Memory B cell (primary cell): Measurements from ENCODE around the gene PROCR.
"Not testable (repeated sequence)": the region's sequence is repeated elsewhere in the genome, so short reads cannot be mapped to it uniquely, and the experiment has no call there.

Source experiments
- ATAC-seq: fragments of 150-1000 bp; cut with Tn5 transposase; 2 replicates; pipeline ENCODE4 v1.10.0; 2021; ENCODE audit warnings: low read depth, mild to moderate bottlenecking, moderate library complexity
- DNase-seq, 2 donors: peaks; one replicate each; pipeline ENCODE4 v3.0.0; 2022; ENCODE audit warnings: low spot score in 2 of 2
- H3K27ac Mint-ChIP-seq: one replicate; pipeline ENCODE4 v1.8.0; 2022; ENCODE audit warnings: mild to moderate bottlenecking, moderate library complexity, mixed read lengths
- H3K27me3 Mint-ChIP-seq: one replicate; pipeline ENCODE4 v1.8.0; 2022; ENCODE audit warnings: mixed read lengths
- H3K36me3 Mint-ChIP-seq: one replicate; pipeline ENCODE4 v1.8.0; 2022; ENCODE audit warnings: mild to moderate bottlenecking, mixed read lengths
- H3K4me1 Mint-ChIP-seq: one replicate; pipeline ENCODE4 v1.8.0; 2022; ENCODE audit warnings: mixed read lengths
- H3K4me3 Mint-ChIP-seq: one replicate; pipeline ENCODE4 v1.8.0; 2022; ENCODE audit warnings: mild to moderate bottlenecking, moderate library complexity, mixed read lengths
- H3K9me3 Mint-ChIP-seq: one replicate; pipeline ENCODE4 v1.8.0; 2022; ENCODE audit warnings: mixed read lengths

The PROCR gene

GRCh38 chr20:35193031-35193791 is 21.3 kb downstream of the PROCR start:
- Mint-ChIP-seq H3K36me3 (peaks cover 37% of the 10 kb centered on the region), H3K9me3 (peaks cover 13% of the 10 kb centered on the region)
- not testable (repeated sequence) for H3K27ac Mint-ChIP-seq, ATAC-seq, H3K4me3 Mint-ChIP-seq, H3K27me3 Mint-ChIP-seq, DNase-seq, H3K4me1 Mint-ChIP-seq

GRCh38 chr20:35196313-35196712 is 24.4 kb downstream of the PROCR start:
- H3K4me3 Mint-ChIP-seq = no peak overlapping the region
- no peaks in the 10 kb centered on the region for H3K4me1 Mint-ChIP-seq
- H3K27me3 Mint-ChIP-seq = no peaks in the 10 kb centered on the region
- peaks cover 9% of the 10 kb centered on the region for H3K9me3 Mint-ChIP-seq
- H3K27ac Mint-ChIP-seq = no peak overlapping the region
- ATAC-seq (no peak), DNase-seq (no peak)
- H3K36me3 Mint-ChIP-seq = peaks cover 29% of the 10 kb centered on the region

- Mint-ChIP-seq H3K36me3 (peaks cover 23% of the 10 kb centered on the region), H3K27me3 (no peaks in the 10 kb centered on the region), H3K4me3 (no peak overlapping the region), H3K27ac (no peak overlapping the region), H3K9me3 (peaks cover 9% of the 10 kb centered on the region), H3K4me1 (no peaks in the 10 kb centered on the region)
- DNase-seq = no peak
- ATAC-seq = no peak
Measured at GRCh38 chr20:35199740-35200139, 27.9 kb downstream of the PROCR start.

DNA sequence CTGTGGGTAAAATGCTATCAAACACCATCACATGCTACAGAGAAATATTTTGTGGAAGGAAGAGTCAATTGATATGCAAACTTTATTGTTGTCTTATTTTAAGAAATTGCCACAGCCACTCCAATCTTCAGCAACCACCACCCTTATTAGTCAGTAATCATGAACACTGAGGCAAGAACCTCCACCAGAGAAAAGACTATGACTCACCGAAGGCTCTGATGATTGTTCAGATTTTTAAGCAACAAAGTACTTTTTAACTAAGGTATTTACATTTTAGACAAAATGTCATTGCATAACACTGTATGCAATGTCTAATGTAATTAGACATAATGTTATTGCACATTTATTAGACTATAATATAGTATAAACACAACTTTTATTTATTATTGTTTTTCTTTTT is 28.4 kb downstream of the PROCR start:
- no peaks in the 10 kb centered on the region for H3K4me1 Mint-ChIP-seq
- DNase-seq (no peak), ATAC-seq (no peak)
- no peaks in the 10 kb centered on the region for H3K27me3 Mint-ChIP-seq
- no peak overlapping the region for H3K27ac Mint-ChIP-seq
- peaks cover 8% of the 10 kb centered on the region for H3K9me3 Mint-ChIP-seq
- H3K4me3 Mint-ChIP-seq = no peak overlapping the region
- H3K36me3 Mint-ChIP-seq = peaks cover 21% of the 10 kb centered on the region

- DNase-seq, H3K27me3 Mint-ChIP-seq, H3K4me1 Mint-ChIP-seq, H3K27ac Mint-ChIP-seq, ATAC-seq, H3K9me3 Mint-ChIP-seq, H3K4me3 Mint-ChIP-seq: not testable (repeated sequence)
- H3K36me3 Mint-ChIP-seq = peaks cover 17% of the 10 kb centered on the region
Measured at GRCh38 chr20:35201467-35201866, 29.6 kb downstream of the PROCR start.

- Mint-ChIP-seq H3K27ac (peak overlapping the region; percentile 5), H3K36me3 (peaks cover 5% of the 10 kb centered on the region), H3K4me3 (no peak overlapping the region), H3K4me1 (no peaks in the 10 kb centered on the region), H3K9me3 (no peaks in the 10 kb centered on the region), H3K27me3 (no peaks in the 10 kb centered on the region)
- DNase-seq (no peak), ATAC-seq (no peak)
Measured at GRCh38 chr20:35206802-35207201, 34.9 kb downstream of the PROCR start.

GRCh38 chr20:35207950-35208611 is 36.2 kb downstream of the PROCR start:
- H3K36me3 Mint-ChIP-seq = peaks cover 5% of the 10 kb centered on the region
- no peaks in the 10 kb centered on the region for H3K4me1 Mint-ChIP-seq
- no peaks in the 10 kb centered on the region for H3K9me3 Mint-ChIP-seq
- peak; percentile 71 to 80 for DNase-seq
- H3K4me3 Mint-ChIP-seq = no peak overlapping the region
- H3K27ac Mint-ChIP-seq = no peak overlapping the region
- peak; percentile 94 for ATAC-seq
- no peaks in the 10 kb centered on the region for H3K27me3 Mint-ChIP-seq

GRCh38 chr20:35215066-35215956 is 43.4 kb downstream of the PROCR start:
- H3K9me3 Mint-ChIP-seq = no peaks in the 10 kb centered on the region
- peaks cover 15% of the 10 kb centered on the region for H3K36me3 Mint-ChIP-seq
- H3K4me1 Mint-ChIP-seq = no peaks in the 10 kb centered on the region
- no peak for DNase-seq
- no peaks in the 10 kb centered on the region for H3K27me3 Mint-ChIP-seq
- no peak overlapping the region for H3K27ac Mint-ChIP-seq
- ATAC-seq = no peak
- H3K4me3 Mint-ChIP-seq = no peak overlapping the region

DNA sequence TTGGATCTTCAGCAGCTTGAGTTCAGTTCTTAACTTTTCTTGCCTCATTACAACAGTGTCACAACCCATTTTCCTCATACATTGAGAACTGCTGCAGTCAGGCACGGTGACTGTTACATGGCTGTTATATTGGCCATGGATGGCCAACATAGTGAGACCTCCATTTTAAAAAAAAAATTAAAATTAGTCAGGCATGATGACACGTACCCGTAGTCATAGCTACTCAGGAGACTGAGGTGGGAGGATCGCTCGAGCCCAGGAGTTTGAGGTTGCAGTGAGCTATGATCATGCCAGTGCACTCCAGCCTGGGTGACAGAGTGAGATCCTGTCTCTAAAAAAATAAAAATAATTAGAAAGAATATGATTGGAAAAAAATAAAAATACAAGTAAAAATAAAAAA is 44.7 kb downstream of the PROCR start:
- H3K27me3 Mint-ChIP-seq = no peaks in the 10 kb centered on the region
- no peak for DNase-seq
- no peak overlapping the region for H3K4me3 Mint-ChIP-seq
- H3K4me1 Mint-ChIP-seq = no peaks in the 10 kb centered on the region
- no peak overlapping the region for H3K27ac Mint-ChIP-seq
- peaks cover 15% of the 10 kb centered on the region for H3K36me3 Mint-ChIP-seq
- no peak for ATAC-seq
- H3K9me3 Mint-ChIP-seq = no peaks in the 10 kb centered on the region

GRCh38 chr20:35223941-35224340 is 52.1 kb downstream of the PROCR start:
- peaks cover 18% of the 10 kb centered on the region for H3K27me3 Mint-ChIP-seq
- peaks cover 14% of the 10 kb centered on the region for H3K36me3 Mint-ChIP-seq
- no peaks in the 10 kb centered on the region for H3K9me3 Mint-ChIP-seq
- peaks cover 8% of the 10 kb centered on the region for H3K4me1 Mint-ChIP-seq
- no peak overlapping the region for H3K27ac Mint-ChIP-seq
- DNase-seq (no peak), ATAC-seq (no peak)
- no peak overlapping the region for H3K4me3 Mint-ChIP-seq

DNA sequence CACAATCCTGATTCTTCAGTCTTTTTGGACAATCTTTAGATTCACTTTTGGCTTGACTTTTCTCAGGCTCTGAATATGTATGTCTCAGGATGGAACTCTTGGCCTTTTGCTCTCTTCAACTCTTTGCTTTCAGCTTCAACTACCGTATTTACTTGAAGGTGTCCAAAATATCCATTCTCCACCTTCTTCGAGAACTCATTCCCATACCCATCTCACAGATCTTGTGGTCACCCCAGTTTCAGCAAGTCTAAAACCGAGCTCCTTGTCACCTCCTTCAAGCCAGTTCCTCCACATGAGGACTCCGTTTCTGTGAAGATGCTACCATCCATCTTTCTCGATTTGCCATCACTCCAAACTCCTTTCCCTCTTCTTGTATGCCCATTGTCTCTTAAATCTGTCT is 52.7 kb downstream of the PROCR start:
- no peak overlapping the region for H3K4me3 Mint-ChIP-seq
- peaks cover 20% of the 10 kb centered on the region for H3K27me3 Mint-ChIP-seq
- peaks cover under 1% of the 10 kb centered on the region for H3K9me3 Mint-ChIP-seq
- H3K4me1 Mint-ChIP-seq = peaks cover 8% of the 10 kb centered on the region
- DNase-seq (no peak), ATAC-seq (no peak)
- no peak overlapping the region for H3K27ac Mint-ChIP-seq
- H3K36me3 Mint-ChIP-seq = peaks cover 14% of the 10 kb centered on the region

DNA sequence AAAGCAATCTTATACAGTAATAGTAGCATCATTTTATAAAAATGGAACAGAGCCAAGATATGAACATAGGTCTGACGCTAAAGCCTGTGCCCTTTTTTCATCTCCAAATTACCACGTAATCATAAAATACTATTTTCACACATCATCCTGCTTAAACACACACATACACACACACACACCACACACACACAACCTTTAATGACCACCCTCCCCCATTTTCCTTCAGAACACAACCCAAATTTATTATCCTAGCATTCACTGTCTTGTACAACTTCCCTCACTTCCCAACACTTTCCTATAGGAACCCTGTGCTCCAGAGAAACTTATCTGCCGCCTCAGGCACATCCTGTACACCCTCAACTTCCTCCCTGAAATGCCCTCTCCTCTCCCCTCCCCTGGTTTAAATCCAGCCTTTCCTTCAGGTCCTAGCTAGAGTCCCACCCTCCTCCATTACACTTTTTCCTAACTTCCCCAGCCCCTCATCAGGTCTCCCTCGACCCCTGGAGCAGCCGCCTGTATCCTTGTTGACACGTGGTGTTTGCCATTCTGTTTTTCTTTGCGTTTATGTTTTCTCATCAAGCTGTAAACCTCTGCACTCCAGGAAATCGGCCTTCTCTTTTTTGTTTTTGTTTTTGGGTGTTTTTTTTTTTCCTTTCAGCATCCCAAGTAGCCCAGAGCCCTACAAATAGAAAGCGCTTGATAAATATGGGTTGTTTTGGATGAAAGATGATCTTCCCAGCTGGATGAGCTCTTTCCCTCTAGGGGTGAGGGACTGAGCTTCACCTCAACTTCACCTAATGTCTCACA is 53.6 kb downstream of the PROCR start:
- peak overlapping the region; percentile 38 for H3K4me3 Mint-ChIP-seq
- ATAC-seq (no peak), DNase-seq (no peak)
- peaks cover 18% of the 10 kb centered on the region for H3K36me3 Mint-ChIP-seq
- H3K9me3 Mint-ChIP-seq = peaks cover 2% of the 10 kb centered on the region
- no peak overlapping the region for H3K27ac Mint-ChIP-seq
- peaks cover 8% of the 10 kb centered on the region for H3K4me1 Mint-ChIP-seq
- peaks cover 22% of the 10 kb centered on the region for H3K27me3 Mint-ChIP-seq

GRCh38 chr20:35226126-35226883 is 54.4 kb downstream of the PROCR start, which contains the start of gene MMP24:
Gene MMP24, plus strand, starts transcription at chr20:35226690. Its CDS starts 49 bp downstream, at chr20:35226739.
- DNase-seq = no peak
- Mint-ChIP-seq H3K36me3 (peaks cover 26% of the 10 kb centered on the region), H3K9me3 (peaks cover 2% of the 10 kb centered on the region), H3K27me3 (peaks cover 22% of the 10 kb centered on the region), H3K27ac (no peak within 1 kb of the TSS), H3K4me3 (peak within 1 kb of the TSS; percentile 63), H3K4me1 (peaks cover 8% of the 10 kb centered on the region)
- no peak for ATAC-seq
